ENCODE measurements around the gene MKNK2.

- TF ChIP-seq CTCF (conservative IDR thresholded peaks at IDR 0.05; ENCODE audit: low read depth, low read length), result no peak
- TF ChIP-seq EZH2 (IDR thresholded peaks at IDR 0.05; ENCODE audit: low read length, unreplicated experiment), result no peak
- no peak for TF ChIP-seq EZH2phosphoT487 (IDR thresholded peaks at IDR 0.05; ENCODE audit: borderline replicate concordance, low read length)
Measured at GRCh38 chr19:2018752-2019151, 32.3 kb downstream of the MKNK2 start.
